Ramos (cell line): Measurements from ENCODE around the gene CTAG1B.
"Not testable (repeated sequence)": the region's sequence is repeated elsewhere in the genome, so short reads cannot be mapped to it uniquely, and the experiment has no call there.

Experiments used
- in situ Hi-C: fragments of 300-500 bp; cut with MboI; formaldehyde crosslinking; loops from one replicate; pipeline ENCODE4 v1.14.3; 2022; ENCODE audit warnings: low sequenced_read_pairs; ENCODE audit not compliant: unreplicated experiment

The CTAG1B gene

DNA sequence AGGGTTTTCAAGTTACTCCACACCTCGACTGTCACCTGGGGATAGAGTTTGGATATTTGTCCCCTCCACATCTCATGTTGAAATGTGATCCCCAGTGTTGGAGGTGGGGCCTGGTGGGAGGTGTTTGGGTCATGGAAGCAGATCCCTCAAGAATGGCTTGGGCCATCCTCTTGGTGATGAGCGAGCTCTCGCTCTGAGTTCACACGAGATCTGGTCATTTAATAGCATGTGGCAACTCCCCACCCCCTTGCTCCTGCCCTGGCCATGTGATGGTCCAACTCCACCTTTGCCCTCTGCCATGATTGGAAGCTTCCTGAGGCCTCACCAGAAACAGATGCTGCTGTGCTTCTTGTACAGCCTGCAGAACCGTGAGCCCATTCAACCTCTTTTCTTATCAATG is 25.9 kb downstream of the CTAG1B start:
- in situ Hi-C loops = loop anchor here (25.0 kb wide), 2 partner anchors 144 to 244 kb away; partner anchors contain the start of gene SMIM9

GRCh38 chrX:154592505-154592904 is 26.6 kb downstream of the CTAG1B start:
- in situ Hi-C loops = loop anchor here (25.0 kb wide), 2 partner anchors 145 to 245 kb away; partner anchors contain the start of gene SMIM9

DNA sequence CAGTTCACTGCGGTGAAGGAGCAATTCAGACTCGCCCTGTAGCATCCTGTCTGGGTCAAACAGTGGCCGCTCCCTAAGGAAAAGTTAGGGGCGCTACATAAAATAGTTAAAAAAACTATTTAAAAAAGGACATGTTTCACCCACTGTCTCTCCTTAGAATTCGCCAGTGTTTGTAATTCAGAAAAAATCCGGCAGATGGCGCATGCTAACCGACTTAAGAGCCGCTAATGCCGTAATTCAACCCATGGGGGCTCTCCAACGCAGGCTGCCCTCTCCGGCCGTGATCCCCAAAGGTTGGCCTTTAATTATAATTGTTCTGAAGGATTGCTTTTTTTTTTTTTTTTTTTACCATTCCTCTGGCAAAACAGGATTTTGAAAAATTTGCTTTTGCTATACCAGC is 28.7 kb downstream of the CTAG1B start:
- in situ Hi-C loops = loop anchor here (25.0 kb wide), 2 partner anchors 147 to 247 kb away; partner anchors contain the start of gene SMIM9

- in situ Hi-C loops = loop anchor here (25.0 kb wide), 2 partner anchors 153 to 253 kb away; partner anchors contain the start of gene SMIM9
These were observed 34.4 kb downstream of the CTAG1B start, which contains the start of gene CTAG1A for GRCh38 chrX:154584585-154585183. Gene CTAG1A (plus strand): TSS chrX:154585133. CDS start chrX:154585207, 74 bp downstream.

GRCh38 chrX:154582994-154583393 is 36.1 kb downstream of the CTAG1B start:
- in situ Hi-C loops = loop anchor here (25.0 kb wide), 2 partner anchors 154 to 254 kb away; partner anchors contain the start of gene SMIM9

DNA sequence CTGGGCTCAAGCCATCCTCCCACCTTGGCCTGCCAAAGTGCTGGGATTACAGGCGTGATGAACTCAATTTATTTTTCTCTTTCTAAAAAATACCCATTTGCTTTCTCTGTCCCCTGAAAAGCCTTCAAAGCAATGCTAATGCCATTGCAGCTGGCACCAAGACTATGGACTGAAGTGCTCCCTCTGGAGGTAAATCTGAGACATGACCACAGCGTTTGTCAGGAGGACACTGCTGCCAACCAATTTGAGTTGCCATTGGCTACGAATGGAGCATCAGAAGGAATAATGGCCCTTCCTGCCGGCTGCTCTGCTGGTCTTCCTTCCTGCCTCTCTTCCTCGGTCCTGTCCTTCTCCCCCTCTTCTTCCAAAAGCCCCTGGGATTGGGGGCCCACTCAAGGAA is 44.0 kb downstream of the CTAG1B start:
- in situ Hi-C loops = loop anchor here (25.0 kb wide), 2 partner anchors 162 to 262 kb away; partner anchors contain the start of gene SMIM9

DNA sequence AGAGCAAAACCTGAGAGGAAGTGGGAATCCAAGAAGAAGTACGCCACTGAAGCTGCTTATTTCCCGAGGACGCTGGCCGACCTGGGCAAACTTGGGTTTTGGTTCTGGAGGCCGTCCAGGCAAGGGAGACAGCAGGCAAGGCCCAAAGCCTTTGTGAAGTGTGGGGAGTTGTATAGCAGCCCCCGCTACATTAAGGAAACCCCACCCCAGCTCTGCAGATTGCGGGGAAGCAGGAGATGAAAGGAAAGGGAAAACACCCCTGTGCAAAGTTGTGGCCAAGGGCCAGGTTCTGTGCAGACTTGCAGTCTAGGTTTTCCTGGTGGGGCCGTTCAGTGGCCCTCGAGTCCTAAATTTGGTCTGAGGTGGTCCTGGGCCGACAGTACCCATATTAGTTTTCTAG is 46.0 kb downstream of the CTAG1B start:
- in situ Hi-C loops = not testable (repeated sequence)

DNA sequence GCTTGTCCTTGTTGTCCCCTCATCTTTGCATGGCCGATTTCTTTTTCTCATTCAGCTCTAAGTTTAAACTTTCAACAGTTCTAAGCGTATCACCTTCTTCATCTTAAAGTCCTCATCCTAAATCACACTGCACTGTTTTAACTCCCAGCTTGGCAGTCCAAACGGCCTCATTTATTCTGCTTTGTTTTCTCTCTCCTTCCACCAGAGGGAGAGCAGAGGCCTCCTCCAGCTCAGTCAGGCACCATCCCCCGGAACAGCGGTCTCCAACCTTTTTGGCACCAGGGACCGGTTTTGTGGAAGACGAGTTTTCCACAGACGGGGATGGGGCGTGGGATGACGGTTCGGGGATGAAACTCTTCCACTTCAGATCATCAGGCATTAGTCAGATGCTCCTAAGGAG is 48.7 kb downstream of the CTAG1B start:
- in situ Hi-C loops = not testable (repeated sequence)
